HG03565 (cell line): ENCODE results near the gene EFCAB5.

Source experiments
- ATAC-seq: cut with Tn5 transposase; IDR thresholded peaks from one replicate; pipeline ENCODE4 v1.9.1; 2021; ENCODE audit warnings: mild to moderate bottlenecking, moderate library complexity; ENCODE audit not compliant: unreplicated experiment

The EFCAB5 gene

GRCh38 chr17:30148376-30148775 lies 206.9 kb downstream of the EFCAB5 start:
- ATAC-seq, result no peak

DNA sequence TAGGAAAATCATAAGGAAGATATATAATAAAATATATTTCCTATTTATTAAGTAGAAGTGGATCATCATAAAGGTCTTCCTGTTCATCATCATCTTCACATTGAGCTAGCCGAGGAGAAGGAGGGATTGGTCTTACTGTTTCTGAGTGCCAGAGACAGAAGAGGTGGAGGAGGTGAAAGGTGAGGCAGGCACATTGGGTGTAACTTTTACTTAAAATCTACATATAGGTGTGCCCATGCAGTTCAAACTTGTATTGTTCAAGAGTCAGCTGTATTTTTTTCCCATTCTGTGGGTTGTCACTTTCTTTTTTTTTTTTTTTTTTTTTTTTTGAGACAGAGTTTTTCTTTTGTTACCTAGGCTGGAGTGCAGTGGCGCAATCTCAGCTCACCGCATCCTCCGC lies 210.0 kb downstream of the EFCAB5 start:
- no peak for ATAC-seq

DNA sequence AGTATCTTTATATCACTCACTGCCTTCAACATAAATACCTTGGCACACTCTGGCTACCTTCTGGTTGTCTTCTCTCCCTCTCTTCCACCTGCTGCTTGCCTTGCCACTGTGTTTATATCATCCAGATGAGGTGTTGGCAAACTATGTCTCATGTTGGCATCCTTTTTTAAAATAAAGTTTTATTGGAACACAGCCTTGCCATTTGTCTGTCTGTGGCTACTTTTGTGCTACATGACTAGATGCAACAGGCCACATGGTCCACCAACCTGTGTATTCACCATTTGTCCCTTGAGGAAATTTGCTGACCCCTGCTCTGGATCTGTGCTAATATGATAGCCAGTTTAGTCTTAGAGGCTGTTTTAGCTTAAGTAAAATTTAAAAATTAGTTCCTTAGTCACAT lies 212.0 kb downstream of the EFCAB5 start:
- ATAC-seq, result no peak

DNA sequence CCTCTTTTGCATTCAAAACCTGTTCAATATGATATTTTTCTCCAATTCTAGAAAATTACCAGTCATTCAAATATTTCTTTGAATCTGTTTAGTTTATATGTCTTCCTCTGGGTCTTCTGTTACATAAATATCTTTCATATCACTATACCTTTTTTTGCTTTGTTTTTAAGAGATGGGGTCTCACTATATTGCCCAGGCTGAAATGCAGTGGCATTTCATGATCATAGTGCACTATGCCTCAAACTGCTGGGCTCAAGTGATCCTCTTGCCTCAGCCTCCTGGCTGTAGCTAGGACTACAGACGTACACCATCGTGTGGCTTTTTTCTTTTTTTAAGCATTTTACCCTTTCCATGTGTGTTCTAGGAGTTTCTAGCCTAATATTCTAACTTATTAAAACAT lies 214.0 kb downstream of the EFCAB5 start:
- ATAC-seq, result no peak
